Central memory CD4-positive, alpha-beta T cell (primary cell): ENCODE measurements around the gene STYX.
A peak's percentile ranks its signal among the peaks of the same experiment; 100 is the strongest.
"Not testable (repeated sequence)": the region's sequence is repeated elsewhere in the genome, so short reads cannot be mapped to it uniquely, and the experiment has no call there.

Source experiments
- DNase-seq: peaks from one replicate; pipeline ENCODE4 v3.0.0; 2022

The STYX gene

DNA sequence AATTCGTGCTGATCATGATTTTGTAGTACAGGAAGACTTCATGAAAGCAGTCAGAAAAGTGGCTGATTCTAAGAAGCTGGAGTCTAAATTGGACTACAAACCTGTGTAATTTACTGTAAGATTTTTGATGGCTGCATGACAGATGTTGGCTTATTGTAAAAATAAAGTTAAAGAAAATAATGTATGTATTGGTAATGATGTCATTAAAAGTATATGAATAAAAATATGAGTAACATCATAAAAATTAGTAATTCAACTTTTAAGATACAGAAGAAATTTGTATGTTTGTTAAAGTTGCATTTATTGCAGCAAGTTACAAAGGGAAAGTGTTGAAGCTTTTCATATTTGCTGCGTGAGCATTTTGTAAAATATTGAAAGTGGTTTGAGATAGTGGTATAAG, 2.5 kb upstream of the STYX start:
- DNase-seq, result not testable (repeated sequence)

- DNase-seq, result not testable (repeated sequence)
Measured at GRCh38 chr14:52729035-52729434, 931 bp upstream of the STYX start.

- no peak for DNase-seq
Measured at GRCh38 chr14:52729585-52729924, 411 bp upstream of the STYX start.

- no peak for DNase-seq
Measured at GRCh38 chr14:52730709-52731111, 744 bp downstream of the STYX start.

DNA sequence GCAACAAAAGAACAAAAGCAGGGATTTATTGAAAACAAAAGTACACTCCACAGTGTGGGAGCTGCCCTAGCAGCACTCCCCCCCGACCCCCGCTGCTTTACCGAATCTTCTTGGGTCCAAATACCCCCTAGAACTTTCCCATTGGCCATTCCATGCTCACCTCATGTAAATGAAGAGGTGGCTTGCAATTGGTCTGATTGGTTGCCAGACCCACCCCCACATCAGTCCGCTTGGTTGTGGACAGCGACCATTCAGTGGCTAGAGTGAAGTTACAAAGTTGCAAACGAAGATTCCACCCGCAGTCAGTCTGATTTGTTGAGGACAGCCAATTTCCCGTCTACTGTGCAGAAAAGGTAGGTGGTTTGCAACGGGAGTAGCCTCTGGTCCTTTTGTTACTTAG, 3.9 kb downstream of the STYX start:
- no peak for DNase-seq

DNA sequence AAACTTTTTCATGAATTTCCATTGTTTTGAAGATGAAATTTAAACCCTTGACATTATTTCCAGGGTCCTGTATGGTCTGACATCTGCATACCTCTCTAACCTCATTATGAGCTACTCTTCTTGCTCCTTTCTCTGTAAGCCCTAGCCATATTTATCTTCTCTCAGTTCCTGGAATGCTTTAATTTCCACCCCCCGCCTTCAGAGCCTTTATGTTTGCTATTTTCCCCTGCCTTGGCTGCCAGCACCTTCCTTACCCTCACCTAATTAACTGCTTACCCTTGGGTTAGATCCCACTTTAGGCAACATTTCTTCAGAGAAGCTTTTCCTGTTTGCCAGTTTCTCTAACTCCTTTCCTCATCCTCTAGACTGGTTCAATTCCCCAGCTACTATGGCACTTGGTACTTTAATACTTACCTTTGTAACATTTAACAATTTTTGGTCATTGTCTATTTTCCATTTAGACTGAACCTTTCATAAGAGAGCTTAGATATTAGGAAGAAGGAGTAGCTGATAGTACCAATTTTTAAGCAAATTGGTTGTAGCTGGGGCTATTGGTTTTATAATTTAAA, 6.0 kb downstream of the STYX start:
- DNase-seq, result no peak

DNA sequence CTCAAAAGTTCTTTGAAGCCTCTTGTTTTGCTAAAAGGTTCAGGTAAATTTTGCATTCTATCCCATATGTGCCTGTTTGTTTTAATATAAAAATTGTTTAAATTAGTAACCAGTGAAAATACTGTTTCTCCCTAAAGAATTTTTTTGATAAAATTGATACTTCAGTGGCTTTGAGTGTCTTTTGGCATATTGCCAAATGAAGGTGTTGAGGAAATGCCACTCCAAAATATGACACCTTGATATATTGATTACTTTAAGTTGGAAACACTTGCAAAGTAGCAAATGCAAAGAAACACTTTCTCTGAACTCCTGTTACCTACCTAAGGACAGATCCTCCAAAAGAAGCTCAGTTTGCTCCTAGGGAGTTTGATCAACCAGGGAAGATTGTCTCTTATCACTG, 8.4 kb downstream of the STYX start:
- DNase-seq, result no peak

DNA sequence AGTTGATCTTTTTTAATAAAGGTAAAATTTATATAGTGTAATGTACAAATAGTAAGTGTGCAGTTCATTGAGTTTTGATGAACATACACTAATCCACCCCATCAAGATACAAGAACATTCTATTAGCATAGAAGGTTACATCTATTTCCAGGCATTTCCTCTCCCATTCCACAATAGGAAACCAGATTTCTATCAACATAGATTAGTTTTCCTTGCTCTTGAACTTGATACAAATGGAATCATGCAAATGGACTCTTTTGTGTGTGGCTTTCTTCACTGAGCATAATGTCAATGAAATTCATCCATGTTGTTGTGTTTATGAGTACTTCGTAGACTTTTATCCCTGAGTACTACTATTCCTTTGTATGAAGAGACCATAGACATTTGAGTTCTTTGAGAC, 10.8 kb downstream of the STYX start:
- no peak for DNase-seq

DNA sequence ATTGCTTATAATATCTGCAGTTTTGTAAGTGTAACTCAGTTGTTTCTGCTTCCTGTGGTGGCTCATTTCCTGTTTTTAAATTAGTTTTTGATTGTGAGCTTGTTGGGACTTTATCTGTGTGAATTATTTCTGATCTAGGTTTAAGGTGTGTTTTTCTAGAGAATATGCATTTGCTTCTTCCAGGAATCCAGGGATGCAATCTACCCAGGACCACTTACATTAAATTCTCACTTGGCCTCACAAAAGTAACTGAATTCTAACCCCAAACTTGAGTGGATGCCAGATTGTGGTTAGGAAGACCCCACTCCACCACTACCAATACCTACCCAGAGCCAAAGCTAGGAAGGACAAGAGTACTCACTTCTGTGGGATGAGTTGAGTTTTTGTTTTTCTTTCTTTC, 11.9 kb downstream of the STYX start:
- DNase-seq, result peak; percentile 28

DNA sequence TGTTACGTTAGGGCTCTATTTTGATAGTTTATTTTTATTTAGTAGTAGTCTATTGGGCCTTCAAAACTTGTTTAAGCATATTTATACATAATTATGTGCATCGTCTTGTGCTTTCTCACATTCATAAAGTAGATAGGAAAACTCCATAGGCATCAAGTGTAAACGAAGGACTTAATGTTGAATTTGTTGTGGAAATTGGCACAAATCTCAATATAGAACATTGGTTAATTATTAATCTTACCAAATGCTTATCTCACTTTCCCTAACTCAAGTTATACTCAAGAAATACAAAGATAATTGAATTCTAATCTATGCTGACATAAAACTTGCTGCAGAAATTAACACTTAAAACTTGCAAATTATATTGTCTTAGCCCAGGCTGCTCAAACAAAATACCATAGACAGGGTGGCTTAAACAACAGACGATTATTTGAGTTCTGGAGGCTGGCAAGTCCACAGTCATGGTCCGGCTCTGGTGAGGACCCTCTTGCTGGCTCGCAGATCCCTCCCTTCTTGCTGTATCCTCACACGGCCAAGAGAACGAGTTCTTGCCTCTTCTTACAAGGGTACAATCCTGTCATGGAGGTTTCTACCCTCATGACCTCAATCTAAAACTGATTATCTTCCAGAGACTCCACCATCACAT, 18.8 kb downstream of the STYX start:
- no peak for DNase-seq

DNA sequence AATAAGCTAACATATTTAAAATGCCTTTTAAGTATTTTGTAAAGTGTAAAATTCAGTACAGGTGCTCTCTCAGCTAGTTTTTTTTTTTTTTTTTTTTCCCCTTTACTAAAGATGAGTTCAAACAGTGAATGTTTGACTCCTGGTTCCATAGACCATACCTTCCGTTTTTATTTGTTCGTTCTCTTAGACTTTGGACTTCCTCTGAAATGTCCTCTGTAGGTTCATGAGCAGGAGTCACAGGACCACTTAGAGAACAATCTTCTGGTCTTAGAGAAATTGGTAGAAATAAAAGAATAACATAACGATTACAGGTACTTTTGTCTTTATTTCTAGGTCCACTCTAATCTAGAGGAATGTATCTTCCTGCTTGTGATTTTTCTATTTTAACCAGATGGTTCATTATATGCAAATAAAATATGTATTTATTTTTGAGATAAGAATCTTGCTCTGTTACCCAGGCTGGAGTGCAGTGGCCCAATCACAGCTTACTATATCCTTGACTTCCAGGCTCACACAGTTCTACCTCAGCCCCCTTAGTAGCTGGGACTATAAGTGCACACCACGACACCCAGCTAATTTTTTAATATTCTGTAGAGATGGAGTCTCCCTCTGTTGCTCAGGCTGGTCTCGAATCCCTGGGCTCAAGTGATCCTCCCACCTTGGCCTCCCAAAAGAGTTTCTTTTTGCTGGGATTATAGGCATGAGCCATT, 25.8 kb downstream of the STYX start:
- DNase-seq, result no peak

GRCh38 chr14:52759145-52759544, 29.2 kb downstream of the STYX start:
- DNase-seq, result no peak

- not testable (repeated sequence) for DNase-seq
Measured at GRCh38 chr14:52762923-52763322, 33.0 kb downstream of the STYX start.

DNA sequence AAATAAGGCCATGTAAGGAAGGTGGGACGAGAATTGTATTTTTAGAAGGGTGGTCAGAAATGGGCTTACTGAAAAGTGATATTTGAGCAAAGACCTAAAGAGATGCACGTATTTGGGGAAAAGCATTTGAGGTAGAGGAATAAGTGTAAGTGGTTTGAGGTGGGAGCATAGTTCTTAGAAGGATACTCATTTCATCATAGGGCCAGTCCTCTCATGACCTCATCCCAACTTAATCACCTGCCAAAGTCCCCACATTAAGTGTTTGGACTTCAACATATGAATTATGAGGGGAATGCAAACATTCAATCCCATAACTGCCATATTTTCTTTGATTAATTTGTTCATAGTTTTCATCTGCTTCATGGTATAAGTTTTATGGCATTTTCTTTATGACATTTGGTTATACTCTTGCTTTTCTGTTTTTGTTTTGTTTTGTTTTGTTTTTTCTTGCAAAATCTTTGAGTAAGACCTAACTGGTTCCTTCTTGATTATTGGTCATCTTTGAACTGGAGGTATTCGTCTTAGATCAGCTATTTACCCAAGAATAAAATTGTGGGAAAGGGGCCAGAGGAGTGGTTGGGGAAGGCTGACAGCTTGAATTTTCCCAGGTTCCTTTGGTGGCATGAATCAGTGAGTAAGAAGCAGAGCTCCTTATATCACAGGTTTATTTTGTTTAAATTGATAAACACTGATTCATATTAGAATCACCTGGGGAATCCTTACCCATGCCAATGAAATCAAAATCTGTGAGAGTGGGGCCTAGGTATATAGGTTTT, 37.3 kb downstream of the STYX start:
- DNase-seq, result no peak

- DNase-seq, result no peak
Measured at GRCh38 chr14:52769887-52770286, 39.9 kb downstream of the STYX start.

- no peak for DNase-seq
Measured at GRCh38 chr14:52776816-52777215, 46.9 kb downstream of the STYX start.

DNA sequence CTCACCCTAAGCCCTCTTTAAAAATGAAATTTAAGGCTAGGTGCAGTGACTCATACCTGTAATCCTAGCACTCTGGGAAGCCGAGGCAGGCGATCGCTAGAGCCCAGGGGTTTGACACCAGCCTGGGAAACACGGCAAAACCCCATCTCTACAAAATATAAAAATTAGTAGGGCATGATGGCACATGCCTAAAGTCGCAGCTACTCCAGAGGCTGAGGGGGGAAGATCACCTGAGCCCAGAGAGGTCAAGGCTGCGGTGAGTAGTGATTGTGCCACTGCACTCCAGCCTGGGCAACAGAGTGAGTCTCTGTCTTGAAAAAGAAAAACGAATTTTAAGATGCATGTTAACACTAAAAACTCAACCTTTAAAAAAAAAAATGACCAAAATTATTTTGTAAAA, 48.7 kb downstream of the STYX start:
- DNase-seq, result no peak

DNA sequence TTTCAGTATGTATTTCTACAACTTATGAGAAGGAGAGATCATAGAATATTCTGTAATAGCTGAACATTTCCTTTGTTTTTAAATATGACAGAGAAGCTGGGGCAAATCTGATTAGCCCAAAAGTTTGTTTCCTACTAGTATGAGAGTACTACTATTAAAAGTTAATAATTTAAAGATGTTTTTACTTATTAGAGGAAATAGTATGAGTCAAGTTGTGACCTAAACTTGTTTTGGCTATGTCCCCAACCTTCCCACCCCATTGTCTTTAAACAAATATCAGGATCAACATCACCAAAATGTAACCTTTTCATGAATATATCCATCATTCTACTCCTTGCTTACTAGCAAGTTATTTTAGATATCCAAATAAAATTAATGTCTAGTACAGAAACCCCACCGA, 50.9 kb downstream of the STYX start:
- no peak for DNase-seq

- no peak for DNase-seq
Measured at GRCh38 chr14:52781629-52782028, 51.7 kb downstream of the STYX start.

- DNase-seq, result no peak
Measured at GRCh38 chr14:52783206-52783605, 53.2 kb downstream of the STYX start.

DNA sequence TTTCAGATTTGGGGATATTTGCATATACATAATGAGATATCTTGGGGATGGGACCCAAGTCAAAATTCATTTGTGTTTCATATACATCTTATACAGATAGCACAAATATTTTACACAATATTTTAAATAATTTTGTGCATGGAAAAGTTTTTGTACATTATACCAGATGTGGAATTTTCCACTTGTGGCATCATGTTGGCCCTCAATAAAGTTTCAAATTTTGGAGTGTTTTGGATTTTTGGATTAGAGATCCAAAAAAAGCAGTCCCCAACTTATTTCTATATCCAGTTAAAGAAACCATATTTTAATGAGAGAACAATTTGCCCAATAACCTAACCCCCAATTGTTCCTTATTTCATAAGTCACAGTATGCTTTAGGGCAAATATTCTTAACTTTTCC, 56.9 kb downstream of the STYX start:
- DNase-seq, result no peak

GRCh38 chr14:52789118-52789517, 59.2 kb downstream of the STYX start:
- DNase-seq, result no peak

DNA sequence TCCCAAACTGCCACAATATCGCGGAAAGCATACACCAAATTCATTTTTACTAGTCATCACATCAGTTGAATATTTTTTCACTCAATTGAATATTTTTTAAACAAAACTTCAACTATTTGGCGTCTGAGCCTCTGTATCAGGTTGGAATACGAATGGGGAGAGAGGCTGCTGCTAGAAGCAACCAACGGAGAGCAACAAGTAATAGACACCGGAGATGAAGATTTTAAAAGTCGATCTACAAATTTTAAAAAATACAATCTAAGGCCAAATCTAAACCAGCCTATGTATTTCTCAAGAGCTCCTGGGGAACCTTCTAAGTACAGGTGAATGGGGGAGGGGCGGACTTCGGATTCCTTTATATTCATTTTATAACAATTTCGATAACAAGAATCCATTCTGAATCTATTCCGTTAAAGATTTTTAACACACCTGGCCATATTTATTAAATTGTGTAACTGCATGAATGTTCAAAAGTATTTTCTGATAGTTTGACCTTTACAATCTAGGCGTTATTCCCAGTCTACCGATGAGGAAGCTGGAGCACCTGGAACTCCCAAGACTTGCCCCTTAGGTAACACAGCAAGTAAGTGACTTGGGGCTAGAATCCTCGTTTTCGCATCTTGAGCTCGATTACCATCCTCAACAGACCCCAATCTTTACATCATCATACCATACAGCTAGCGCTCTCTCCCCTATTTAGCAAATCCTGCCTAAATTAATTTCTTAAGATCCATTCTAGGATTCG, 60.2 kb downstream of the STYX start:
- no peak for DNase-seq
